CD14-positive monocyte (primary cell): Measurements from ENCODE around the gene ATP6V0A1. TPM values are rescaled to one million over a fixed set of nuclear protein-coding genes. Genes with fewer than 3 reads are reported as not detected.
A peak's percentile ranks its signal among the peaks of the same experiment; 100 is the strongest.

Experiments
- DNase-seq, 3 donors: peaks; one replicate each; pipeline ENCODE4 v3.0.0-alpha.2; 2011 to 2022
- H2AFZ ChIP-seq: 2 replicates; pipeline ENCODE4 v1.6.0; 2012; ENCODE audit warnings: mild to moderate bottlenecking, low read depth, low read length, inconsistent platforms; ENCODE audit not compliant: insufficient read depth, poor library complexity, severe bottlenecking
- H3K27ac ChIP-seq, 2 donors: 1 replicate in 1 of 2; 2 replicates in 1 of 2; pipeline ENCODE4 v1.5.1; 2012 to 2013; ENCODE audit warnings: low read length in 2 of 2, control low read depth in 1 of 2, inconsistent platforms in 1 of 2, low read depth in 1 of 2, mild to moderate bottlenecking in 1 of 2
- H3K27me3 ChIP-seq, 2 donors: one replicate each; pipeline versions ENCODE4 v1.6.0 to v1.6.1; 2011 to 2013; ENCODE audit warnings: low read length in 2 of 2; ENCODE audit not compliant: control insufficient read depth in 2 of 2, insufficient read depth in 2 of 2
- H3K36me3 ChIP-seq, 2 donors: replicated peaks in 1 of 2; 1 replicate in 1 of 2; 2 replicates in 1 of 2; pipeline versions ENCODE4 v1.5.1 to v1.6.1; 2012 to 2013; ENCODE audit warnings: low read length in 2 of 2, control low read depth in 1 of 2, inconsistent platforms in 1 of 2, mild to moderate bottlenecking in 1 of 2; ENCODE audit not compliant: insufficient read depth in 2 of 2, control insufficient read depth in 1 of 2
- H3K4me1 ChIP-seq, 2 donors: 1 replicate in 1 of 2; 2 replicates in 1 of 2; pipeline versions ENCODE4 v1.5.1 to v1.6.1; 2012 to 2013; ENCODE audit warnings: low read length in 2 of 2, control low read depth in 1 of 2, inconsistent platforms in 1 of 2, mild to moderate bottlenecking in 1 of 2, moderate library complexity in 1 of 2; ENCODE audit not compliant: insufficient read depth in 2 of 2, control insufficient read depth in 1 of 2
- H3K4me2 ChIP-seq: replicated peaks from 2 replicates; pipeline ENCODE3; 2012; ENCODE audit warnings: low read length, moderate library complexity, mild to moderate bottlenecking; ENCODE audit not compliant: poor library complexity, severe bottlenecking; ENCODE audit errors: extremely low read depth
- H3K4me3 ChIP-seq, 3 experiments: fragments of 200-600 bp in 1 of 3; sonication (generic) in 1 of 3; replicated peaks in 1 of 3; 1 replicate in 2 of 3; 2 replicates in 1 of 3; pipeline ENCODE4 v1.5.1; 2011 to 2013; ENCODE audit warnings: low read length in 3 of 3, mild to moderate bottlenecking in 3 of 3, control low read depth in 2 of 3, low read depth in 2 of 3, inconsistent platforms in 1 of 3, moderate library complexity in 1 of 3
- H3K79me2 ChIP-seq: 2 replicates; pipeline ENCODE4 v1.6.0; 2012; ENCODE audit warnings: mild to moderate bottlenecking, control low read depth, inconsistent platforms, low read length, moderate library complexity; ENCODE audit not compliant: insufficient read depth
- H3K9ac ChIP-seq: 2 replicates; pipeline ENCODE4 v1.6.0; 2017; ENCODE audit warnings: low read length, mild to moderate bottlenecking; ENCODE audit not compliant: insufficient read depth, poor library complexity, severe bottlenecking
- H3K9me3 ChIP-seq, 2 donors: replicated peaks in 1 of 2; 1 replicate in 1 of 2; 2 replicates in 1 of 2; pipeline versions ENCODE4 v1.5.1 to v1.6.1; 2012 to 2013; ENCODE audit warnings: low read length in 2 of 2, control low read depth in 1 of 2; ENCODE audit not compliant: control insufficient read depth in 1 of 2, insufficient read depth in 1 of 2
- H4K20me1 ChIP-seq: 2 replicates; pipeline ENCODE4 v1.6.0; 2012; ENCODE audit warnings: mild to moderate bottlenecking, low read length, control low read depth, moderate library complexity; ENCODE audit not compliant: insufficient read depth
- H3K27ac Mint-ChIP-seq, 7 donors: one replicate each; pipeline ENCODE4 v1.8.0; 2020; ENCODE audit warnings: mild to moderate bottlenecking in 7 of 7, mixed read lengths in 7 of 7, moderate library complexity in 6 of 7, inconsistent platforms in 2 of 7
- H3K27me3 Mint-ChIP-seq, 3 donors: one replicate each; pipeline ENCODE4 v1.8.0; 2021 to 2022; ENCODE audit warnings: low read depth in 3 of 3, mild to moderate bottlenecking in 3 of 3, mixed read lengths in 3 of 3, moderate library complexity in 3 of 3, inconsistent platforms in 1 of 3
- H3K36me3 Mint-ChIP-seq, 2 donors: one replicate each; pipeline ENCODE4 v1.8.0; 2020; ENCODE audit warnings: mixed read lengths in 2 of 2, inconsistent platforms in 1 of 2, mild to moderate bottlenecking in 1 of 2
- H3K4me1 Mint-ChIP-seq: one replicate; pipeline ENCODE4 v1.8.0; 2020; ENCODE audit warnings: mild to moderate bottlenecking, mixed read lengths
- H3K4me3 Mint-ChIP-seq, 2 donors: one replicate each; pipeline ENCODE4 v1.8.0; 2020; ENCODE audit warnings: mild to moderate bottlenecking in 2 of 2, mixed read lengths in 2 of 2, moderate library complexity in 1 of 2
- H3K9me3 Mint-ChIP-seq, 7 donors: one replicate each; pipeline ENCODE4 v1.8.0; 2020 to 2022; ENCODE audit warnings: mixed read lengths in 7 of 7, mild to moderate bottlenecking in 6 of 7, moderate library complexity in 6 of 7, inconsistent platforms in 2 of 7
- CTCF ChIP-seq: fragments of 200-600 bp; IDR thresholded peaks from one replicate; pipeline ENCODE4 v1.8.0; 2022; ENCODE audit warnings: antibody characterized with exemption, mild to moderate bottlenecking
- WGBS: methylation state at CpG from one replicate; pipeline ENCODE4 v1.1.5; 2013; ENCODE audit warnings: missing lambda C conversion rate; ENCODE audit not compliant: insufficient coverage; 5-methylcytosine and 5-hydroxymethylcytosine counted together
- intact Hi-C, 2 donors: fragments of 100-400 bp; cut with micrococcal nuclease; formaldehyde crosslinking; loops; one replicate each; pipeline versions ENCODE4 v1.15.0 to v1.15.1; 2023
- polyA plus RNA-seq, 3 donors: library from polyadenylated mRNA; depleted of rRNA in 1 of 3; unstranded in 2 of 3; stranded (reverse) in 1 of 3; fragments of 300-500 nt in 2 of 3; fragments of >200 nt in 1 of 3; fragmentation: Illumina TruSeq in 2 of 3; gene quantifications; 1 replicate in 2 of 3; 2 replicates in 1 of 3; pipeline ENCODE4 v1.2.3, GENCODE V29; 2012 to 2021

The ATP6V0A1 gene
- polyA plus RNA-seq, 3 donors: 36.1 to 126 (median 55.1) TPM

GRCh38 chr17:42563950-42564349 is 105.3 kb downstream of the ATP6V0A1 start:
- peaks cover 52% of the 10 kb centered on the region for H3K79me2 ChIP-seq
- H3K27ac ChIP-seq: peak overlapping the region in 1 of 2 donors; percentile 92
- peaks cover 37% of the 10 kb centered on the region for H3K4me1 Mint-ChIP-seq

More at GRCh38 chr17:42563950-42564349, 105.3 kb downstream of the ATP6V0A1 start:
- Histone ChIP-seq H3K4me1 (peaks cover 43 to 56% of the 10 kb centered on the region in 2 donors), H3K9ac (no peak overlapping the region), H3K9me3 (no peaks in the 10 kb centered on the region), H3K4me2 (peak overlapping the region; percentile 100), H3K27me3 (no peaks in the 10 kb centered on the region), H4K20me1 (peaks cover 36% of the 10 kb centered on the region), H3K36me3 (peaks cover 26 to 34% of the 10 kb centered on the region in 2 donors), H3K4me3 (no peak overlapping the region), H2AFZ (no peak overlapping the region)
- H3K9me3 Mint-ChIP-seq: peaks cover 0 to 3% (median 0%) of the 10 kb centered on the region in 7 donors
- TF ChIP-seq CTCF: no peak
- peaks cover 0 to 7% (median 1%) of the 10 kb centered on the region in 3 donors for H3K27me3 Mint-ChIP-seq
- 93% methylated on average over 7 of the region's 9 CpGs for WGBS
- no peak for DNase-seq
- peaks cover 27 to 36% of the 10 kb centered on the region in 2 donors for H3K36me3 Mint-ChIP-seq
- H3K4me3 Mint-ChIP-seq: no peak overlapping the region
- intact Hi-C loops: loop anchor here in 1 of 2 donors (2.0 kb wide), 1 partner anchor 13 kb away; the partner anchor contains the start of gene PSMC3IP
- H3K27ac Mint-ChIP-seq: peak overlapping the region in 5 of 7 donors; percentile 61 to 91 (median 81)
